Smooth muscle cell (in vitro differentiated cells): Measurements from ENCODE around the gene KANSL3. TPM values are rescaled to one million over a fixed set of nuclear protein-coding genes. Genes with fewer than 3 reads are reported as not detected.

Experiments
- DNase-seq: peaks from one replicate; lab custom pipeline; 2025; ENCODE audit not compliant: unreplicated experiment; lab: John Stamatoyannopoulos, UW
- H2AFZ ChIP-seq: fragments of 200-600 bp; sonication (generic); 2 replicates; pipeline ENCODE4 v1.6.0; 2016; ENCODE audit warnings: antibody characterized with exemption, low read depth, mild to moderate bottlenecking
- H3F3A ChIP-seq: fragments of 200-600 bp; sonication (generic); 2 replicates; pipeline ENCODE4 v1.6.0; 2017; ENCODE audit warnings: antibody characterized with exemption, low read depth
- H3K27ac ChIP-seq: fragments of 200-600 bp; sonication (generic); 2 replicates; pipeline ENCODE4 v1.5.1; 2016; ENCODE audit warnings: low read depth, mild to moderate bottlenecking
- H3K27me3 ChIP-seq: fragments of 200-600 bp; sonication (generic); 2 replicates; pipeline ENCODE4 v1.6.1; 2016; ENCODE audit warnings: low read depth, mild to moderate bottlenecking
- H3K36me3 ChIP-seq: fragments of 200-600 bp; sonication (generic); 2 replicates; pipeline ENCODE4 v1.5.1; 2016; ENCODE audit warnings: low read depth
- H3K4me1 ChIP-seq: fragments of 200-600 bp; sonication (generic); 2 replicates; pipeline ENCODE4 v1.5.1; 2016; ENCODE audit warnings: low read depth
- H3K4me2 ChIP-seq: fragments of 200-600 bp; sonication (generic); 2 replicates; pipeline ENCODE4 v1.6.0; 2016; ENCODE audit warnings: mild to moderate bottlenecking
- H3K4me3 ChIP-seq: fragments of 200-600 bp; sonication (generic); 2 replicates; pipeline ENCODE4 v1.5.1; 2016; ENCODE audit warnings: mild to moderate bottlenecking
- H3K79me2 ChIP-seq: fragments of 200-600 bp; sonication (generic); 2 replicates; pipeline ENCODE4 v1.6.0; 2016; ENCODE audit warnings: low read depth, mild to moderate bottlenecking
- H3K9ac ChIP-seq: fragments of 200-600 bp; sonication (generic); 2 replicates; pipeline ENCODE4 v1.6.0; 2016; ENCODE audit warnings: low read depth
- H3K9me3 ChIP-seq: fragments of 200-600 bp; sonication (generic); replicated peaks from 2 replicates; pipeline ENCODE4 v1.5.1; 2016; ENCODE audit warnings: low read depth
- H4K20me1 ChIP-seq: fragments of 200-600 bp; sonication (generic); 2 replicates; pipeline ENCODE4 v1.6.0; 2016; ENCODE audit warnings: low read depth
- CTCF ChIP-seq: fragments of 200-600 bp; sonication (generic); IDR thresholded peaks from 2 replicates; pipeline ENCODE4 v1.5.1; 2017; ENCODE audit warnings: borderline replicate concordance, mild to moderate bottlenecking, antibody characterized with exemption; ENCODE audit not compliant: insufficient read depth, poor library complexity, severe bottlenecking
- WGBS: methylation state at CpG from one replicate; pipeline ENCODE4 v1.1.7; 2016; ENCODE audit warnings: low lambda C conversion rate; 5-methylcytosine and 5-hydroxymethylcytosine counted together
- polyA plus RNA-seq: library from polyadenylated mRNA; unstranded; fragments of >200 nt; fragmentation: Nextera tagmentation; extraction: Ambion mirVana; gene quantifications from 2 replicates; pipeline ENCODE4 v1.2.1, GENCODE V29; 2016
- total RNA-seq: library from RNA; depleted of rRNA; stranded (reverse); fragments of >200 nt; gene quantifications from 2 replicates; pipeline ENCODE4 v1.2.3, GENCODE V29; 2014

KANSL3 gene
- total and polyA plus RNA-seq, 2 experiments from 2014 or later: 12.0 to 13.3 TPM

GRCh38 chr2:96684883-96685576 is 46.9 kb upstream of the KANSL3 start:
- no peak for DNase-seq
- Histone ChIP-seq H3K4me3 (no peak overlapping the region), H3K9ac (no peak overlapping the region), H3K36me3 (no peaks in the 10 kb centered on the region), H3K27ac (no peak overlapping the region), H2AFZ (no peak overlapping the region), H3K79me2 (no peaks in the 10 kb centered on the region), H3K4me2 (no peak overlapping the region), H4K20me1 (no peaks in the 10 kb centered on the region), H3F3A (no peaks in the 10 kb centered on the region), H3K4me1 (no peaks in the 10 kb centered on the region), H3K27me3 (no peaks in the 10 kb centered on the region), H3K9me3 (no peaks in the 10 kb centered on the region)
- WGBS: 85% methylated on average over 16 of the region's 16 CpGs
- TF ChIP-seq CTCF: no peak

GRCh38 chr2:96683972-96684820 is 46.1 kb upstream of the KANSL3 start:
- DNase-seq: no peak
- Histone ChIP-seq H4K20me1 (no peaks in the 10 kb centered on the region), H3K4me2 (no peak overlapping the region), H3K4me3 (no peak overlapping the region), H3F3A (no peaks in the 10 kb centered on the region), H3K9ac (no peak overlapping the region), H3K9me3 (no peaks in the 10 kb centered on the region), H3K27me3 (peaks cover 3% of the 10 kb centered on the region), H3K36me3 (no peaks in the 10 kb centered on the region), H3K79me2 (no peaks in the 10 kb centered on the region), H3K27ac (no peak overlapping the region), H2AFZ (no peak overlapping the region), H3K4me1 (no peaks in the 10 kb centered on the region)
- WGBS: 93% methylated on average over 13 of the region's 13 CpGs
- TF ChIP-seq CTCF: no peak

GRCh38 chr2:96683307-96683706 is 45.2 kb upstream of the KANSL3 start:
- no peak for TF ChIP-seq CTCF
- Histone ChIP-seq H3K9ac (no peak overlapping the region), H3K4me2 (no peak overlapping the region), H3K9me3 (no peaks in the 10 kb centered on the region), H3F3A (no peaks in the 10 kb centered on the region), H3K4me3 (no peak overlapping the region), H3K79me2 (no peaks in the 10 kb centered on the region), H3K36me3 (no peaks in the 10 kb centered on the region), H3K27ac (no peak overlapping the region), H3K27me3 (peaks cover 3% of the 10 kb centered on the region), H2AFZ (no peak overlapping the region), H3K4me1 (no peaks in the 10 kb centered on the region), H4K20me1 (no peaks in the 10 kb centered on the region)
- no peak for DNase-seq
- WGBS: 87% methylated on average over 5 of the region's 5 CpGs
